Rectal smooth muscle tissue (tissue), 1 donor: ENCODE data around the gene PDE7B.

Experiments used
- H3K27ac ChIP-seq: one replicate; pipeline ENCODE4 v1.7.0; 2013; ENCODE audit warnings: low read depth, low read length, inconsistent platforms
- H3K27me3 ChIP-seq: one replicate; pipeline ENCODE4 v1.7.0; 2013; ENCODE audit warnings: low read length; ENCODE audit not compliant: control insufficient read depth, insufficient read depth
- H3K36me3 ChIP-seq: one replicate; pipeline ENCODE4 v1.7.0; 2013; ENCODE audit warnings: low read length; ENCODE audit not compliant: control insufficient read depth, insufficient read depth
- H3K4me1 ChIP-seq: one replicate; pipeline ENCODE4 v1.7.0; 2013; ENCODE audit warnings: low read length; ENCODE audit not compliant: control insufficient read depth, insufficient read depth
- H3K4me3 ChIP-seq: one replicate; pipeline ENCODE4 v1.7.0; 2013; ENCODE audit warnings: low read length
- H3K9ac ChIP-seq: one replicate; pipeline ENCODE4 v1.7.0; 2013; ENCODE audit warnings: low read length

The PDE7B gene

GRCh38 chr6:136033416-136033815 lies 181.9 kb downstream of the PDE7B start:
- Histone ChIP-seq H3K36me3 (no peaks in the 10 kb centered on the region), H3K4me3 (no peak overlapping the region), H3K27ac (no peak overlapping the region), H3K4me1 (peaks cover 2% of the 10 kb centered on the region), H3K9ac (no peak overlapping the region), H3K27me3 (no peaks in the 10 kb centered on the region)

- Histone ChIP-seq H3K4me3 (no peak overlapping the region), H3K27me3 (no peaks in the 10 kb centered on the region), H3K36me3 (no peaks in the 10 kb centered on the region), H3K4me1 (peaks cover 2% of the 10 kb centered on the region), H3K9ac (no peak overlapping the region), H3K27ac (no peak overlapping the region)
Measured at GRCh38 chr6:136034422-136034821, 182.9 kb downstream of the PDE7B start.

GRCh38 chr6:136035378-136036070 lies 184.0 kb downstream of the PDE7B start:
- no peak overlapping the region for H3K4me3 ChIP-seq
- H3K4me1 ChIP-seq: peaks cover 2% of the 10 kb centered on the region
- H3K9ac ChIP-seq: no peak overlapping the region
- no peak overlapping the region for H3K27ac ChIP-seq
- H3K27me3 ChIP-seq: no peaks in the 10 kb centered on the region
- no peaks in the 10 kb centered on the region for H3K36me3 ChIP-seq

- no peak overlapping the region for H3K9ac ChIP-seq
- H3K4me1 ChIP-seq: peaks cover 2% of the 10 kb centered on the region
- no peaks in the 10 kb centered on the region for H3K36me3 ChIP-seq
- H3K4me3 ChIP-seq: no peak overlapping the region
- no peaks in the 10 kb centered on the region for H3K27me3 ChIP-seq
- H3K27ac ChIP-seq: no peak overlapping the region
Measured at GRCh38 chr6:136036071-136036380, 184.5 kb downstream of the PDE7B start.

GRCh38 chr6:136036601-136037000 lies 185.1 kb downstream of the PDE7B start:
- Histone ChIP-seq H3K4me3 (no peak overlapping the region), H3K27ac (no peak overlapping the region)

DNA sequence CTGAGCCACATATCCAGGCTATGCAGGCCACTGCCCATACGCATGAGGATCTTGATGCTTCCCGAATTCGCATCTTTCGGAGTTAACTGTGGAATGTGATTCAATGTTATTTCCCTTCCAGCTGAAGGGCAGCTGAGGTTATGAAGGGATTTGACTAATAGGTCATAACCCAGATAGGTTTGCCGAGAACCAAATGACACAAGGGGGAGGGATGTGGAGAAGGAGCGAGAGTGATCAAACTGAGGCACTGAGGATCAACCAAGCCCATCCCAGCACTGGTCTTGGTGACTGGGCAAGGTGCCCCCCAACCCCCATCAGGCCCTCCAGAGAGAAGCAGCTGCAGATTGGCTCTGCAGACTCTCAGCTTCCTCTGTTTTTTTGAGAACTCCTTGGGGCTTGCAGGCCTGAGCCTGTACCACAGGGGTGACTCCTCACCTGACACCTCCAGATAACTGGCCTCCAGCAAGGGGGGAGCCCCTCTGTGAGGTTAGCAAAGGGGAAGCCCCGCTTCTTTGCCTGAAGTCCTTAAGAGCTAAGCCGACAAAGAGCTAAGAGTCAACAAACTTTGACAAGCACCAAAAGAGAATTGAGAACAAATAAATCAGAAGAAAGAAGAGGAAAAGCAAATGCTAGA lies 185.9 kb downstream of the PDE7B start:
- Histone ChIP-seq H3K27ac (no peak overlapping the region), H3K27me3 (no peaks in the 10 kb centered on the region), H3K4me3 (peak overlapping the region; percentile 47), H3K9ac (no peak overlapping the region), H3K36me3 (no peaks in the 10 kb centered on the region), H3K4me1 (peaks cover 2% of the 10 kb centered on the region)

More at GRCh38 chr6:136036601-136037000, 185.1 kb downstream of the PDE7B start:
- Histone ChIP-seq H3K27me3 (no peaks in the 10 kb centered on the region), H3K9ac (no peak overlapping the region), H3K36me3 (no peaks in the 10 kb centered on the region), H3K4me1 (peaks cover 2% of the 10 kb centered on the region)

DNA sequence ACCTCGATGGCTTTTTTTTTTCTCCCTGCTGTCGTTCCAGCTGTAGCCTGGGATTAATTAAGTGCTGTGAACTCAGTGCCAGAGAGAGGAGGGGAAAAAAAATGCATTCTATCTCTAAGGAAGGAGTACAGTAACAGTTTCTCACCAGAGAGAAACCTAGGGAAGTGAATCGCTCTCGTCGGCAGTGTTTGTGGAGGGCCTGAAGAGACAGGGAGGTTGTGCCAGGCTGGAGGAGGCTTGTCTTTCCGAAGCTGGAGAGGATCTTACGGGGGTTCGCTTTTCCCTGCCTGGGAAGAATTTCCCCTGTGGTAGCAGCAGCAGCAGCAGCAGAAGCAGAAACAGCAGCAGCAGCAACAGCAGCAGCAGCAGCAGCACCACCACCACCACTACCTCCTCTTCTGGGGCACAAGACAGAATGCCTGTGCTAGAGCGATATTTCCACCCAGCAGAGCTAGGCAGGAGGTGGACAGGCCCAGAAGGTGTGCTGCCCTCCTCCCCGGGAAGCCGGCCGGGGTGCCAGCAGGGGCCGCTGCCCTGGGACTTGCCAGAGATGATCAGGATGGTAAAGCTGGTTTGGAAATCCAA lies 186.5 kb downstream of the PDE7B start:
- no peak overlapping the region for H3K9ac ChIP-seq

DNA sequence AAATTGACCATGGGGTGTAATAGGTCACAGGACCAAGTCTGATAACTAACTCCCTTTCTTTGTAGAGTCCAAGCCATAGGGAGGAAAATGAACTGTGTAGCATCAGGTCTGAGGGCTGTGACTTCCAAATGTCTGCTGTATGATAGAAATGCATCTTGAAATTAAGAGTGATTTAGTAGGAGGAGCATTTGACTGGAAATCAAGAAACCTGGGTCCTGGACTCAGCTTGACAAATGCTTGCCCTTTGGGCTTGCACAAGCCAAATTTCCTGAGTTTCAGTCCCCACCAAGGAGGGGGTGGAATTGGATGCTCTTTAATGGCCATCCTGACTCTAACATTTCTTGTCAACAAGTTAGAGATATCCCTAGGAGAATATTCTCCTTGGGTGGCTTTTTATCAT lies 187.0 kb downstream of the PDE7B start:
- peaks cover 2% of the 10 kb centered on the region for H3K4me1 ChIP-seq
- no peaks in the 10 kb centered on the region for H3K36me3 ChIP-seq
- H3K4me3 ChIP-seq: peak overlapping the region; percentile 47
- no peak overlapping the region for H3K9ac ChIP-seq
- no peaks in the 10 kb centered on the region for H3K27me3 ChIP-seq
- no peak overlapping the region for H3K27ac ChIP-seq

More for the DNA sequence above, 186.5 kb downstream of the PDE7B start:
- no peaks in the 10 kb centered on the region for H3K36me3 ChIP-seq
- peaks cover 2% of the 10 kb centered on the region for H3K4me1 ChIP-seq
- H3K4me3 ChIP-seq: peak overlapping the region; percentile 47
- no peaks in the 10 kb centered on the region for H3K27me3 ChIP-seq
- peak overlapping the region; percentile 33 for H3K27ac ChIP-seq

- H3K36me3 ChIP-seq: no peaks in the 10 kb centered on the region
- H3K4me3 ChIP-seq: no peak overlapping the region
- H3K27me3 ChIP-seq: no peaks in the 10 kb centered on the region
- no peak overlapping the region for H3K27ac ChIP-seq
- H3K4me1 ChIP-seq: peaks cover 2% of the 10 kb centered on the region
- H3K9ac ChIP-seq: no peak overlapping the region
Measured at GRCh38 chr6:136039185-136039584, 187.7 kb downstream of the PDE7B start.

DNA sequence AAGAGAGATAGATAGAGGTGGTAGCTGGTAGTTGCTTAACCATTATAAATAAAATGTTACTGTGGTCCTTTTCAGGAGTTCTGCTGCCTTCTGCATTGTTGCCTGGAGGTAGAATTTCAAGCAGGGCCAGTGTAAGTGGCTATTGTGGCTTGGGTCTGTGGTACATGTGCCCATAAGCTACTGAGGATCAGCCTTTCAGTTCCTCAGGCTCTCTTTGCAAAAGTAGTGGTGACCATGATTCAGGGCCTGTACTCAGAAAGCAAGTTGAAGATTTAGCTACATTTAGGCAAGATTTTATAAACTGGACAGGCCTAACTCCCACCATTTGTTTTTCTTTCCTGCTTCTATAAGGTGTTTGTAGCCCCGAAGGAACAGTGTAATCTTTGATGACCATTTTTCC lies 199.0 kb downstream of the PDE7B start:
- no peak overlapping the region for H3K9ac ChIP-seq
- H3K36me3 ChIP-seq: no peaks in the 10 kb centered on the region
- H3K4me1 ChIP-seq: peaks cover 6% of the 10 kb centered on the region
- H3K4me3 ChIP-seq: no peak overlapping the region
- H3K27me3 ChIP-seq: no peaks in the 10 kb centered on the region
- peak overlapping the region; percentile 24 for H3K27ac ChIP-seq

- H3K4me3 ChIP-seq: no peak overlapping the region
- H3K27me3 ChIP-seq: no peaks in the 10 kb centered on the region
- peak overlapping the region; percentile 24 for H3K27ac ChIP-seq
- no peaks in the 10 kb centered on the region for H3K36me3 ChIP-seq
- H3K4me1 ChIP-seq: peaks cover 6% of the 10 kb centered on the region
- no peak overlapping the region for H3K9ac ChIP-seq
Measured at GRCh38 chr6:136051140-136051775, 199.8 kb downstream of the PDE7B start.

DNA sequence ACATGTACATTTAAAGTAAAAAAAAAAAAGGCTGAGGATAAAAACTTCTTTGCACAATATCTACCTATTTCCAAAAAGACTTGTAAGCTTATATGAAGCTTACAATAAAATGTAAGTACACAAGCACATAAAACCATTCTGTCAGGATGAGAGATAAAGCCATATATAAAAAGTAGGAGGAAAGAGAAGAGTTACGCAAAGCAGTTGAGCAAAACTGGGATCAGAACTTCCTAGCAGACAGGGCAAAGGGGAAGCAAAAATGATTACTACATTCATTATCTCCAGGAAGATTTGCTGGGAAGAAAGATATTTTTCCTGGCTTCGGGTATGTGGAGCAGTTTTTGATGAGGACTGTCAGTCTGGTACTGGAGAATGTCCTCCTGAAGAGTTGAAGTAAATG lies 200.5 kb downstream of the PDE7B start:
- no peaks in the 10 kb centered on the region for H3K27me3 ChIP-seq
- H3K4me3 ChIP-seq: no peak overlapping the region
- H3K27ac ChIP-seq: no peak overlapping the region

More for the DNA sequence above, 200.5 kb downstream of the PDE7B start:
- Histone ChIP-seq H3K36me3 (no peaks in the 10 kb centered on the region), H3K4me1 (peaks cover 6% of the 10 kb centered on the region), H3K9ac (no peak overlapping the region)
